Naive thymus-derived CD4-positive, alpha-beta T cell (primary cell): Measurements from ENCODE around the gene SBK1. TPM values are rescaled to one million over a fixed set of nuclear protein-coding genes. Genes with fewer than 3 reads are reported as not detected.

Source experiments
- ATAC-seq: fragments of 150-1000 bp; cut with Tn5 transposase; 2 replicates; pipeline ENCODE4 v1.10.0; 2021; ENCODE audit warnings: mild to moderate bottlenecking, moderate library complexity
- CTCF ChIA-PET: fragments of 350-600 bp; sonication (Branson Sonifier 250); formaldehyde crosslinking; loops from one replicate; lab custom pipeline; 2021; ENCODE audit warnings: antibody characterized with exemption; lab: Charles Lee
- POLR2A ChIA-PET: fragments of 350-600 bp; sonication (Branson Sonifier 250); formaldehyde crosslinking; loops from one replicate; lab custom pipeline; 2021; ENCODE audit warnings: antibody characterized with exemption, inconsistent platforms; lab: Charles Lee
- DNase-seq, 9 donors: peaks; one replicate each; pipeline versions ENCODE4 v3.0.0 to v3.0.0-alpha.2; 2020 to 2022; ENCODE audit warnings: mixed read lengths in 1 of 9
- H3K27ac ChIP-seq: one replicate; pipeline ENCODE4 v1.7.0; 2013; ENCODE audit warnings: mild to moderate bottlenecking, low read depth, low read length, moderate library complexity
- H3K27me3 ChIP-seq, 2 donors: one replicate each; pipeline ENCODE4 v1.7.0; 2013; ENCODE audit warnings: low read length in 2 of 2, mild to moderate bottlenecking in 2 of 2, moderate library complexity in 2 of 2; ENCODE audit not compliant: control insufficient read depth in 2 of 2, insufficient read depth in 2 of 2
- H3K36me3 ChIP-seq, 3 experiments: 1 replicate in 2 of 3; 2 replicates in 1 of 3; pipeline ENCODE4 v1.7.0; 2013; ENCODE audit warnings: low read length in 3 of 3, mild to moderate bottlenecking in 3 of 3, moderate library complexity in 1 of 3; ENCODE audit not compliant: insufficient read depth in 3 of 3, control insufficient read depth in 2 of 3
- H3K4me1 ChIP-seq, 2 donors: one replicate each; pipeline ENCODE4 v1.7.0; 2013; ENCODE audit warnings: low read length in 2 of 2, mild to moderate bottlenecking in 2 of 2, moderate library complexity in 1 of 2; ENCODE audit not compliant: control insufficient read depth in 2 of 2, insufficient read depth in 2 of 2
- H3K4me3 ChIP-seq: 2 replicates; pipeline ENCODE4 v1.7.0; 2013; ENCODE audit warnings: mild to moderate bottlenecking, low read length
- H3K9me3 ChIP-seq, 3 experiments: 1 replicate in 2 of 3; 2 replicates in 1 of 3; pipeline ENCODE4 v1.7.0; 2013; ENCODE audit warnings: low read length in 3 of 3; ENCODE audit not compliant: control insufficient read depth in 2 of 3
- H3K27ac Mint-ChIP-seq, 9 donors: one replicate each; pipeline ENCODE4 v1.8.0; 2020 to 2022; ENCODE audit warnings: mixed read lengths in 9 of 9, mild to moderate bottlenecking in 8 of 9, moderate library complexity in 5 of 9, inconsistent platforms in 2 of 9
- H3K27me3 Mint-ChIP-seq, 5 donors: one replicate each; pipeline ENCODE4 v1.8.0; 2021 to 2022; ENCODE audit warnings: mixed read lengths in 5 of 5, mild to moderate bottlenecking in 1 of 5
- H3K36me3 Mint-ChIP-seq, 5 donors: one replicate each; pipeline ENCODE4 v1.8.0; 2020 to 2022; ENCODE audit warnings: mixed read lengths in 5 of 5, mild to moderate bottlenecking in 3 of 5, inconsistent platforms in 1 of 5
- H3K4me1 Mint-ChIP-seq, 7 donors: one replicate each; pipeline ENCODE4 v1.8.0; 2020 to 2022; ENCODE audit warnings: mixed read lengths in 7 of 7, mild to moderate bottlenecking in 3 of 7, inconsistent platforms in 1 of 7
- H3K4me3 Mint-ChIP-seq, 10 donors: one replicate each; pipeline ENCODE4 v1.8.0; 2020 to 2022; ENCODE audit warnings: mild to moderate bottlenecking in 10 of 10, mixed read lengths in 10 of 10, moderate library complexity in 6 of 10, inconsistent platforms in 2 of 10
- H3K9me3 Mint-ChIP-seq, 11 donors: one replicate each; pipeline ENCODE4 v1.8.0; 2020 to 2022; ENCODE audit warnings: mixed read lengths in 11 of 11, mild to moderate bottlenecking in 4 of 11, inconsistent platforms in 1 of 11, moderate library complexity in 1 of 11
- intact Hi-C, 2 donors: fragments of 100-400 bp; cut with micrococcal nuclease; formaldehyde crosslinking; loops; one replicate each; pipeline ENCODE4 v1.15.1; 2023
- polyA plus RNA-seq, 2 donors: library from polyadenylated mRNA; unstranded; fragments of 300-500 nt; fragmentation: Illumina TruSeq; gene quantifications; one replicate each; pipeline ENCODE4 v1.2.3, GENCODE V29; 2021
- total RNA-seq, 6 experiments: library from RNA in 5 of 6; stranded (reverse) in 5 of 6; gene quantifications; 1 replicate in 5 of 6; 2 replicates in 1 of 6; pipeline ENCODE4 v1.2.3 and lab custom pipeline; 2021 to 2026

Gene SBK1
- total and polyA plus RNA-seq, 7 experiments from 2014 or later = 4.2 to 19.9 (median 16.5) TPM

DNA sequence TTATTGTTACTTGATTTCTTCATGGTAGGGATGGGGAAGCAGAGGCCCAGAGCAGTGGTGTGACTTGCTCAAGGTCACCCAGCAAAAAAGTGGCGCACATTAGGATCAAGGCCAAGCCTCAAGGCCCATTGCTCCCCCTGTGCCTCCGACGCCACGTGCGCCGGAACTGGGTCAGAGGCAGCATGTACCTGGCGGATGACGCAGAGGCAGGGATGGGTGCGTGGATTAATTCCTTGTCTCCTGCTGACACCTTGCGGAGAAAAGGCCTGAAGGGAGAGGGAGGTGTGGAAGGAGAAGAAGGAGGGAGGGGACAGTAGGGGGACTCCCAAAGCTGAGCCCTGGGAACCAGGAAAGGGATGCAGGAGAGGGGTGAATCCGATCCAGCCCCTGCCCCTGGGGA, 18.5 kb downstream of the SBK1 start:
- ChIA-PET CTCF (interaction anchor here (1.4 to 7.0 kb wide), 5 partner anchors 10 to 31 kb away, joined by 4 to 74 read pairs (median 6); no protein-coding TSS in a partner anchor), POLR2A (interaction anchor here (0.7 to 11.7 kb wide), 6 partner anchors 15 to 245 kb away, joined by 3 to 205 read pairs (median 6); partner anchors contain the start of gene SBK1)
- Mint-ChIP-seq H3K27ac (peak overlapping the region; percentile 84 to 99 (median 97)), H3K9me3 (peaks cover 0 to 1% (median 0%) of the 10 kb centered on the region in 11 donors), H3K4me3 (peak overlapping the region; percentile 65 to 87 (median 76)), H3K27me3 (no peaks in the 10 kb centered on the region), H3K4me1 (peaks cover 29 to 90% (median 72%) of the 10 kb centered on the region in 7 donors), H3K36me3 (peaks cover 0 to 20% (median 12%) of the 10 kb centered on the region in 5 donors)
- H3K36me3 ChIP-seq = peaks cover 0 to 6% (median 0%) of the 10 kb centered on the region in 3 experiments
- H3K4me1 ChIP-seq = peaks cover 44 to 49% of the 10 kb centered on the region in 2 donors
- ATAC-seq (no peak), DNase-seq (no peak)
- H3K27ac ChIP-seq = peak overlapping the region; percentile 77
- peak overlapping the region; percentile 59 for H3K4me3 ChIP-seq
- no peaks in the 10 kb centered on the region for H3K27me3 ChIP-seq
- no peaks in the 10 kb centered on the region for H3K9me3 ChIP-seq
- intact Hi-C loops = no loop called here

DNA sequence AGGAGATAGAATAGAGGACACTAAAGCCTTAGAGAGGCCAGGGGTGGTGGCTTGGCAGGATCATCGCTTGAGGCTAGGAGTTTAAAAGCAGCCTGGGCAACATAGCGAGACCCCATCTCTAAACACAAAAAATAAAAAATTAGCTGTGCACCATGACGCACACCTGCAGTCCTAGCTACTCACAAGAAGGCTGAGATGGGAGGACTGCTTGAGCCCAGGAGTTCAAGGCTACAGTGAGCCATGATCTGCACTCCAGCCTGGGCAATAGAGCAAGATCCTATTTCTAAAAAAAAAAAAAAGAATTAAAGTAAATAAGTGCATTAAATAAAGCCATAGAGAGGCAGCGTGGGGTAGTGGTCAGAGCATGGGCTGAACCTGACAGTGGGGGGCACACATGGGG, 19.1 kb downstream of the SBK1 start:
- ChIA-PET POLR2A (interaction anchor here (0.6 to 11.7 kb wide), 4 partner anchors 15 to 244 kb away, joined by 3 to 205 read pairs (median 88); partner anchors contain the start of gene SBK1), CTCF (interaction anchor here (1.5 to 7.0 kb wide), 2 partner anchors 11 to 32 kb away, joined by 4 to 74 read pairs; no protein-coding TSS in a partner anchor)
- Mint-ChIP-seq H3K27me3 (no peaks in the 10 kb centered on the region), H3K9me3 (peaks cover 0 to 1% (median 0%) of the 10 kb centered on the region in 11 donors), H3K27ac (peak overlapping the region; percentile 84 to 99 (median 97)), H3K36me3 (peaks cover 0 to 17% (median 12%) of the 10 kb centered on the region in 5 donors), H3K4me3 (peak overlapping the region in 9 of 10 donors; percentile 16 to 82 (median 76)), H3K4me1 (peaks cover 29 to 88% (median 66%) of the 10 kb centered on the region in 7 donors)
- ATAC-seq = no peak
- Histone ChIP-seq H3K27ac (peak overlapping the region; percentile 77), H3K36me3 (peaks cover 0 to 6% (median 0%) of the 10 kb centered on the region in 3 experiments), H3K4me3 (no peak overlapping the region), H3K9me3 (no peaks in the 10 kb centered on the region), H3K4me1 (peaks cover 47 to 55% of the 10 kb centered on the region in 2 donors), H3K27me3 (no peaks in the 10 kb centered on the region)
- no peak for DNase-seq
- intact Hi-C loops = no loop called here

DNA sequence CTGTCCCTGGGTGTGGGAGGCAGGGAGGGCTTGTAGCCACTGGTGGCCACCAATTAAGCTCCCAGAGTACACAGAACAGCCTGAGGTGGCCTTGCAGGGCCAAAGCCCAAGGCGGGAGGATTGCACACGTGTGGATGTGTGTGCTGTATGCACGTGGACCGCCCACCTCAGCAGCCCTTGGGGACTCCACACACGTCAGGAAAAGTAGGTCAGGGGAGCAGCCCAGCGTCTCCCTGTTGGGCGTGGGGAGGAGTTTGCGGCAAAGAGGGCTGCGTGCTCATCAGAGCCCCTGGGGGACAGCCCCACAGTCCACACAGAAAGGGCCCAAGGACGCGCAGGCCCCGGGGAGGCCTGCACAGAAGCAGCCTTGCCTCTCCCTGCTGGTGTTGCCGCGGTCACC, 19.6 kb downstream of the SBK1 start:
- intact Hi-C loops = no loop called here
- Mint-ChIP-seq H3K4me1 (peaks cover 31 to 88% (median 68%) of the 10 kb centered on the region in 7 donors), H3K9me3 (peaks cover 0 to 1% (median 0%) of the 10 kb centered on the region in 11 donors), H3K4me3 (peak overlapping the region in 6 of 10 donors; percentile 23 to 77 (median 54)), H3K27me3 (no peaks in the 10 kb centered on the region), H3K27ac (peak overlapping the region in 8 of 9 donors; percentile 92 to 99 (median 96)), H3K36me3 (peaks cover 0 to 17% (median 12%) of the 10 kb centered on the region in 5 donors)
- H3K27ac ChIP-seq = peak overlapping the region; percentile 77
- peaks cover 52 to 58% of the 10 kb centered on the region in 2 donors for H3K4me1 ChIP-seq
- DNase-seq = no peak
- POLR2A ChIA-PET = interaction anchor here (0.6 to 11.7 kb wide), 4 partner anchors 16 to 244 kb away, joined by 3 to 205 read pairs (median 88); partner anchors contain the start of gene SBK1
- no peaks in the 10 kb centered on the region for H3K9me3 ChIP-seq
- CTCF ChIA-PET = interaction anchor here (1.1 to 7.0 kb wide), 2 partner anchors 18 to 32 kb away, joined by 4 to 74 read pairs; no protein-coding TSS in a partner anchor
- no peak for ATAC-seq
- H3K4me3 ChIP-seq = no peak overlapping the region
- no peaks in the 10 kb centered on the region for H3K27me3 ChIP-seq
- H3K36me3 ChIP-seq = peaks cover 0 to 6% (median 0%) of the 10 kb centered on the region in 3 experiments

DNA sequence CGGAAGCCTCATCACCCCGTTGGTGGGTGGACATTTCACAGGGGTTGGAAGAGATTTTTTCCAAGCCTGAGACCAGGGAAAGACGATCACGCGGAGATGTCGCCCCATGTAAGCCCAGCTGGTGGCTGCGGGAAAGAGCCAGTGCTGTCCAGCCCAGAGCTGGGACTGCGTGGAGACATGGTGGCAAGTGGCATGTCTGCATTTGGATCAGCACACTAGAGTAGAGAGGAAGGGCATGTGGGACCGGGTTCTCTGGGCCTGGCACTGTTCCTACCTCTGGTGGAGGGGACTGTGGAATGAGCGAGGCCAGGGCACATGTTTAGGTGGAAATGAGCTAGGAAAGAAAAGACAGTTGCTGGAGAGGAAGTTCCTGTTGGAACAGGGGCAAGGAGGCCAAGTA, 20.0 kb downstream of the SBK1 start:
- peaks cover 56 to 63% of the 10 kb centered on the region in 2 donors for H3K4me1 ChIP-seq
- H3K27me3 ChIP-seq = no peaks in the 10 kb centered on the region
- peaks cover 0 to 6% (median 0%) of the 10 kb centered on the region in 3 experiments for H3K36me3 ChIP-seq
- H3K9me3 ChIP-seq = no peaks in the 10 kb centered on the region
- H3K27me3 Mint-ChIP-seq = no peaks in the 10 kb centered on the region
- peaks cover 0 to 1% (median 0%) of the 10 kb centered on the region in 11 donors for H3K9me3 Mint-ChIP-seq
- peak overlapping the region; percentile 77 for H3K27ac ChIP-seq
- peak overlapping the region in 7 of 10 donors; percentile 23 to 77 (median 63) for H3K4me3 Mint-ChIP-seq
- DNase-seq (no peak), ATAC-seq (no peak)
- intact Hi-C loops = no loop called here
- CTCF ChIA-PET = interaction anchor here (1.1 to 7.0 kb wide), 2 partner anchors 18 to 33 kb away, joined by 4 to 74 read pairs; no protein-coding TSS in a partner anchor
- H3K27ac Mint-ChIP-seq = peak overlapping the region in 8 of 9 donors; percentile 92 to 99 (median 96)
- peaks cover 0 to 17% (median 9%) of the 10 kb centered on the region in 5 donors for H3K36me3 Mint-ChIP-seq
- peaks cover 34 to 88% (median 67%) of the 10 kb centered on the region in 7 donors for H3K4me1 Mint-ChIP-seq
- H3K4me3 ChIP-seq = no peak overlapping the region
- POLR2A ChIA-PET = interaction anchor here (0.8 to 11.7 kb wide), 3 partner anchors 9 to 32 kb away, joined by 3 to 205 read pairs (median 174); partner anchors contain the start of gene SBK1

DNA sequence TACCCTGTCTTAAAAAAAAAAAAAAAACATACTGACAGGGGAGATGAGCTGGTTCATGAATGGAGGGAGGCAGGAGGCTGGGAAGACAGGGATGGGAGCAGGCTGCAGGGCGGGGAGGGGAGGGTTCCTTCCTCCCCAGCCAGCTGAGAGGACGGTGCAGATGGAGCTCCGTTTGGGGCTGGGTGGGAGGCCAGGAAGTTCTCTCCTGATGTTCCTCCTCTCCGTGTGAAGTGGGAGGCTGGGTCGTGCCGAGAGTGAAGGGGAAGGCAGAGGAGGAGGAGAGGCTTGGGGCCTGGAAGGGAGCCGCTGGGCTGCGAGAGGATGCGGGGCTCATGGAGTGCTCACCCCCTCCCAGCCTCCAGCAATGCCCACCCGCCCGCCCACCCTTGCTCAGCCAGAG, 21.3 kb downstream of the SBK1 start:
- H3K36me3 ChIP-seq = peaks cover under 1 to 11% (median 6%) of the 10 kb centered on the region in 3 experiments
- no peak overlapping the region for H3K4me3 ChIP-seq
- H3K9me3 Mint-ChIP-seq = peaks cover 0 to 1% (median 0%) of the 10 kb centered on the region in 11 donors
- peaks cover 0 to 21% (median 13%) of the 10 kb centered on the region in 5 donors for H3K36me3 Mint-ChIP-seq
- H3K27ac Mint-ChIP-seq = peak overlapping the region in 7 of 9 donors; percentile 48 to 99 (median 79)
- intact Hi-C loops = no loop called here
- no peak overlapping the region for H3K27ac ChIP-seq
- DNase-seq = no peak
- H3K4me3 Mint-ChIP-seq = peak overlapping the region in 2 of 10 donors; percentile 9 to 15
- H3K9me3 ChIP-seq = no peaks in the 10 kb centered on the region
- H3K4me1 ChIP-seq = peaks cover 59 to 66% of the 10 kb centered on the region in 2 donors
- H3K27me3 Mint-ChIP-seq = no peaks in the 10 kb centered on the region
- ATAC-seq = no peak
- POLR2A ChIA-PET = interaction anchor here (10.5 to 11.7 kb wide), 2 partner anchors 17 to 33 kb away, joined by 174 to 205 read pairs; partner anchors contain the start of gene SBK1
- CTCF ChIA-PET = interaction anchor here (7.0 kb wide), 1 partner anchor 34 kb away, joined by 74 read pairs; no protein-coding TSS in a partner anchor
- peaks cover 36 to 85% (median 64%) of the 10 kb centered on the region in 7 donors for H3K4me1 Mint-ChIP-seq
- H3K27me3 ChIP-seq = no peaks in the 10 kb centered on the region

DNA sequence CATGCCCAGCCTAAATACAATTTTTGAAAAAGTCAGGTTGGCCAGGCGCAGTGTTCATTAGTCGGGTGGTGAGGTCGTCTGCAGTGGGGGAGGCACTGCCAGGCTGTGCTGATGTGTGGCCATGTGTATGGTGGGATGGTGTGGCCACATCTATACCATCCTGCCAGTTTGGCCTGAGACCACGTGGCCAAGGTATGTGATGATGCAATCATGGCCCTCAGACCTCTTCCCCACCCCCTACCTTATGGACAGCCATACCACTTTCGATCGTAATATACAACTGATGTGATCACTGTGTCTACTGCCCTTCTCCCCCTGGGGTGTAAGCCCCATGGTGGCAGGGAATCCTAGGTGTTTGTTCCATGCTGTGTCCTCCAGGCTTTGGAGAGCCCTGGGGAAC, 23.7 kb downstream of the SBK1 start:
- Histone ChIP-seq H3K27me3 (no peaks in the 10 kb centered on the region), H3K9me3 (no peaks in the 10 kb centered on the region), H3K36me3 (peaks cover 0 to 29% (median 12%) of the 10 kb centered on the region in 3 experiments), H3K4me1 (peaks cover 37 to 42% of the 10 kb centered on the region in 2 donors), H3K27ac (no peak overlapping the region), H3K4me3 (no peak overlapping the region)
- Mint-ChIP-seq H3K27me3 (no peaks in the 10 kb centered on the region), H3K36me3 (peaks cover 0 to 24% (median 12%) of the 10 kb centered on the region in 5 donors), H3K4me3 (no peak overlapping the region), H3K27ac (peak overlapping the region in 3 of 9 donors; percentile 67 to 75 (median 67)), H3K9me3 (no peaks in the 10 kb centered on the region), H3K4me1 (peaks cover 12 to 61% (median 40%) of the 10 kb centered on the region in 7 donors)
- no peak for DNase-seq
- intact Hi-C loops = loop anchor here in 1 of 2 donors (2.0 kb wide), 2 partner anchors 179 to 233 kb away; no protein-coding TSS in a partner anchor
- no peak for ATAC-seq
- POLR2A ChIA-PET = interaction anchor here (0.8 to 11.7 kb wide), 6 partner anchors 20 to 53 kb away, joined by 3 to 174 read pairs (median 4); no protein-coding TSS in a partner anchor
- CTCF ChIA-PET = interaction anchor here (0.6 to 5.8 kb wide), 9 partner anchors 18 to 176 kb away, joined by 3 to 124 read pairs (median 4); partner anchors contain the start of genes CLN3 and SBK1
